GM19193 (cell line): ENCODE data around the gene PML.
"Not testable (repeated sequence)": the region's sequence is repeated elsewhere in the genome, so short reads cannot be mapped to it uniquely, and the experiment has no call there.

Source experiments
- POLR2A ChIP-seq: IDR thresholded peaks from 4 replicates; pipeline ENCODE4 v1.6.1; 2011; ENCODE audit not compliant: insufficient read depth, insufficient read length; ENCODE audit errors: extremely low read depth

PML gene

DNA sequence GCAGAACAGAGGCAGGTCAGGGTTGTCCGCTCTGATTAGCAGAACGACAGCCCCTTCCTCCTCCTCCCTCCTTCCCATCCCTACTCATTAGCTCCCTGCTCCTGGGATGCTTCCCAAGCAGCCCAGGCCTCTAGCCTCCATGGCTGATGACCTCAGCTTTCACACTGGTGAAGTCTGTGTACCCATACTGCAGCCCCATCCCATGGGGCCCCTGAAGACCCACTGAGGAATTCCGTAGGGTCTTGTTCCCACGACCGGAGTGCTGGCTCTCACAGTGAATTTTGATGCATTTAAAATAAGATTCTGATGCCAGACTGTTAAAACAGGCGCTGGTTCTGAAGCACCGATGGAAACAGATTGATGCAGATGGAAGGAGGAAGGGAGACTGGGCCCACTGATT is 51.8 kb downstream of the PML start:
- no peak for TF ChIP-seq POLR2A

DNA sequence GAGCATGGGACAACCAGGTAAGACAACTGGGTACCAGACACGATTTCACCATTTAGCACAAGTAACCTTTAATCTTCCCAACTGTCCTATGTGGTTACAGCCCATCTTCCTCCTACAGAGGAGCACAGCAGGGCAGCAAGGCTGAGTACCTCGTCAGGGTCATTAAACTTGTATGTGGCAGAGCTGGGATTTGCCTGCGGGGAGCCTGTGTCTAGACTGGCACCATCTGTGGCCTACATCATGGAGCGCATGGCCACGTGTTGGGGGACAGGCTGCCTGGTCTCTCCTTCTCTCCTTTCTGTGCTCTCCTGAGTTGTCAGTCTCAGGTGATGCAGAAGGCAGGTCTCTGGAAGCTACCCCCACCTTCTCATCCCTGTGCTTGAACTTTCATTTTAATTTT is 55.6 kb downstream of the PML start:
- TF ChIP-seq POLR2A: no peak

DNA sequence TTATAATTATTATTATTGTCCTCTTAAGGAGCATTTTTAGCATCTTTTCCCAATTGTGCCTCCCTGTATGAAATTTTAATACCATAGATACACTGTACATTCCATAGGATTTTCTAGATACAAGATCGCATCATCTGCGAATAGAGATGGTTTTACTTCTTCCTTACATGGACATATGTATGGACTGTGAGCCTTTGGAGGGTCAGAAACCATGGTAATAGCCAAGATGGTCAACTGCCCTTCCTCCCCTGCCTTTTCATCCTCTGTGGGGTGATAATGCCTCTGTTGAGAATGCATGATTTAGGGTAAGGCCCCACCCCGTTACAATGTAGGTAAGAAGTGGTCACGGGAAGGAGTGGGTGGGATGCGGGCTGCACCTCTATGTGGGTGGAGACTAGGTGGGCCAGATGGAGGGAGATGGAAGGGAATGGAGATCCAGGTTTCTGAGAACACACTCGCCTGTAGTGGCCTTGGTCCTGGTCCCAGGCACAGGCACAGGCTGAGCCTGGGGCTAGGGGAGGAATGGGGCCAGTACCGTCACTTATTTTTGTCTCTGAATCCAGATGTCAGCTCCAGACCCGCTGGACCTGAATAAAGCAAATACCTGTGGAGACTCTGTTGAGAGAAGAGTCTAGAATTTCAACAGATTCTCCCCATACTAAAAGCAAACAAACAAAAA is 56.2 kb downstream of the PML start:
- TF ChIP-seq POLR2A: no peak

DNA sequence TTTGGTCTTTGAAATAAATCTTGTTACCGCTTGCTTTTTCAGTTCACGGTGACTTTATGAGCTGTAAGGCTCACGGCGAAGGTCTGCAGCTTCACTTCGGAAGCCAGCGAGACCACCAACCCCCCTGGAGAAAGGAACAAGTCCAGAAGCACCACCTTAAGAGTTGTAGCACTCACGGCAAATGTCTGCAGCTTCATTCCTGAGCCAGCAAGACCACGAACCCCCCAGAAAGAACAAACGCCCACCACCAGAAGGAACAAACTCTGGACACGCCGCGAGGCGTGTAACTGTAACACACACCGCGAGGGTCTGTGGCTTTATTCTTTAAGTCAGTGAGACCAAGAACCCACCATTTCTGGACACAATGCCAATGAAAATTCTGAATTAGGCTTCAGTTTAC is 59.0 kb downstream of the PML start:
- TF ChIP-seq POLR2A: no peak

DNA sequence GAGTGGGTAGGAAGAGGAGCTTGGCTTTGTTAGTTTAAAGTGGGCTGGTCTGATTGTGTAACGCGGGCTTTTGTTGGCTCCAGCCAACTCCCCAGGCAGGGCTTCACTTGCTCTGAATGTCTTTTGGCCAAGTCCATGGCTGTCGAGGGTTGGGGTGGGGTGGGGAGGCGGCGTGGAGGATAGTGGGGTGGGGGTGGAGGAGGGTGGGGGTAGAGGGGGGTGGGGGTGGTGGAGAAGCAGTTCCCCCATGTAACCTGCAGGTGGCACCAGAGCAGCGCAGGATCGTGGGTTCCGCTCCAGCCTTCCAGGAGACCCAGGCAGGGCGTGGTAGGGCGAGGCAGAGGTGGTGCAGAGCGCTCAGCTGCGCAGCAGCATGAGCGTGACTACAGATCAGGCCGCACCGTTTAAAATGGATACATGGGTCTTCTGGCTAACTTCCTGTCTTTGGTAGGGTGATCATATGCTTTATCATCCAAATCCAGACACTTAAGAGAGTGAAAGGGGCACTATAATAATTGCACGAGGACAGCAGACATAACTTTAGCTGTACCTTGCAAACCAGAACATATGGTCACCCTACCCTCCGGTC is 59.5 kb downstream of the PML start:
- no peak for TF ChIP-seq POLR2A

DNA sequence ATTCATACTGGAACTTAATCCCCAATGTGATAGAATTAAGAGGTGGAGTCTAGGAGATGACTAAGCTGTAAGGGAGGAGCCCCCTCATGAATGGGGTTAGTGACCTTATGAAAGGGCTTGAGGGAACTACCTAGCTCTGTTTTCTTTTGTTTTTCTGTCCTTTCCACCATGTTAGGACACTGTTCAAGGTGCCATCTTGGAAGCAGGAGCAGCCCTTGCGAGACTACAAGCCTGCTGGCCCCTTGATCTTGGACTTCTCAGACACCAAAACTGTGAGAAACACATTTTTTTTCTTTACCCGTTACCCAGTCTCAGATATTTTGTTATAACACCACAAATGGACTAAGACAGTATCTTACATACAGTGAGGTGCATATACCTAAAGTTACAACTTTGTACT is 61.3 kb downstream of the PML start:
- TF ChIP-seq POLR2A: no peak

DNA sequence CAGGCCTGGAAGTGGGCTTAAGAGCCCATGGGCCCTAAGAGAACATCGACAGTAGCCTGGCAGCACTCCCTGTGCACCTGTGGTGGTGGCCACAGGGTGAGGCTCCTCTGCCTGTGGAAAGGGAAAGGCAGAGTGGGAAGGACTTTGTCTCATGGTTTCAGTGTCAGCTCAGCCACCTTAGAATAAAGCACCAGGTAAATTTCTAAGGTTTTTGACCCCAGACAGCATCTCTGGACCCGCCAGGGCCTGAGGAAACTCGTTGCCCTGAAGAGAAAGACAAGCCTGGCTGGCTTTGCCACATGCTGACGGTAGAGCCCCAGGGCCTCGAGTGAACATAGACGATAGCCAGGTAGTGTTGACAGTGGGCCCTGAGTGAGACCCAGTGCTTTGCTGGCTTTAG is 65.7 kb downstream of the PML start:
- TF ChIP-seq POLR2A: no peak

DNA sequence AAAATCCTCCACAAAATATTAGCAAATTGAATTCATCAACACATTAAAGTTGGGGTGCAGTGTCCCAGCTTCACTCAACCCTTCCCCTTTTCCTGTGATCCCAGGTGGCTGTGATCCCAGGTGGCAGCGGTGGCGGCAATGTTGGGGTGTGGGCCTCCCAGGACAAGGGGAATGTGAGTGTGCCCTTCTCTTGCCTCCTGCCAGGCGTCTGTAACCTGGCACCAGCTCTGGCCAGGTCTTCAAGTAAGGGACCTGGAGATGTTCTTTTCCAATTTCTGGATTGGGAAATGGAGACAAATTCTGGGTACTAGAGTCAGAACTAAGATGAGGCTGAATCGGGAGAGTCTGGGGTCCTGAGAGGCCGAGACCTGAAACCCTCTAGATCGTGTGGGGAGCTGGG is 67.7 kb downstream of the PML start:
- TF ChIP-seq POLR2A: no peak

DNA sequence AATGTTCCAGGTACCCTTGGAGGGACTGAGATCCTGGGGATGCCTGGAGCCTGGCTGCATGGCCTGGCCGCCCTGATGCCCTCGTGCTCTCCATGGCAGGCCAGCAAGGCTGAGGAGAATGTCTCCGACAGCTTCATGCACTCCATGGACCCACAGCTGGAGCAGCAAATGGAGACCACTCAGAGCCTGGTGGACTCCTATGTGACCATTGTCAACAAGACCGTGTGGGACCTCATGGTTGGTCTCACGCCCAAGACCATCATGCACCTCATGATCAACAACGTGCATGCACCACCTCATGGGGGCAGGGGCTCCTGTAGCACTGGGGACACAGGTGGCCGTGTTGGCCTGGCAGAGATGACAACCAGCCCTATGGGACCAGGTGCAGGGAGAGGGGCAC is 68.2 kb downstream of the PML start:
- TF ChIP-seq POLR2A: no peak

DNA sequence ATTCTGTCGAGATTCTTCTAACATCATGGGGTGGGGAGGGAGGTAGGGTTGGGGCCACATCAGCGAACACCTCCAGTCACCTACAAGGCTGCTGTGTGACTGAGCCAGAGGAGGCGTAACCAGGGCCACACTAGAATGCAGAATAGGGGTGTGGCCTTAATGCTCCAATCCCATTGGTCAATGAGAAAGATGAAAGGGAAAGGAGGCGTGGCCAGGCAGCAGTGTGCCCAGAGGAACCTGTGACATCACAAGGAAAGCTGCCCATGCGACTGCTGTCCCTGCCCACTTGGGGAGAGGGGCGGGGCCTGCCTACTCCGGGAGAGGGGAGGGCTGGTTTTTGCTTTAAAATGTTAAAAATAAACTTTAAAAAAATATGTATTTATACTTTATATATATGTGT is 87.9 kb downstream of the PML start, which contains the start of gene GOLGA6A:
Gene GOLGA6A (minus strand): TSS at position 101 of the 400 bp plus-strand sequence. CDS start 41 bp downstream, at position 60.
- TF ChIP-seq POLR2A: not testable (repeated sequence)
